Liver (tissue), 9 donors: ENCODE measurements around the gene SS18L1. TPM values are rescaled to one million over a fixed set of nuclear protein-coding genes. Genes with fewer than 3 reads are reported as not detected.

Source experiments
- DNase-seq: peaks from one replicate; pipeline ENCODE4 v3.0.0-alpha.2; 2017; ENCODE audit warnings: low spot score
- H3K27ac ChIP-seq, 2 donors: one replicate each; pipeline ENCODE4 v1.7.0; 2013; ENCODE audit warnings: inconsistent platforms in 2 of 2, low read length in 2 of 2, control low read depth in 1 of 2, low read depth in 1 of 2, mild to moderate bottlenecking in 1 of 2
- H3K27me3 ChIP-seq, 4 donors: one replicate each; pipeline versions ENCODE4 v1.6.1 to v1.7.0; 2013; ENCODE audit warnings: low read length in 3 of 4, inconsistent platforms in 1 of 4, mild to moderate bottlenecking in 1 of 4, moderate library complexity in 1 of 4; ENCODE audit not compliant: control insufficient read depth in 4 of 4, insufficient read depth in 4 of 4
- H3K36me3 ChIP-seq, 4 donors: one replicate each; pipeline versions ENCODE4 v1.6.1 to v1.7.0; 2013; ENCODE audit warnings: low read length in 3 of 4, mild to moderate bottlenecking in 3 of 4, low read depth in 1 of 4, moderate library complexity in 1 of 4; ENCODE audit not compliant: control insufficient read depth in 4 of 4, insufficient read depth in 3 of 4
- H3K4me1 ChIP-seq, 4 donors: one replicate each; pipeline versions ENCODE4 v1.6.1 to v1.7.0; 2013; ENCODE audit warnings: low read length in 3 of 4, mild to moderate bottlenecking in 3 of 4, moderate library complexity in 1 of 4; ENCODE audit not compliant: control insufficient read depth in 4 of 4, insufficient read depth in 4 of 4
- H3K4me3 ChIP-seq, 3 donors: one replicate each; pipeline versions ENCODE4 v1.6.1 to v1.7.0; 2013; ENCODE audit warnings: low read length in 3 of 3, control low read depth in 1 of 3, low read depth in 1 of 3, mild to moderate bottlenecking in 1 of 3
- H3K9ac ChIP-seq, 2 donors: one replicate each; pipeline ENCODE4 v1.7.0; 2013; ENCODE audit warnings: low read length in 2 of 2, mild to moderate bottlenecking in 2 of 2, moderate library complexity in 2 of 2, control low read depth in 1 of 2, low read depth in 1 of 2
- H3K9me3 ChIP-seq, 4 donors: one replicate each; pipeline versions ENCODE4 v1.6.1 to v1.7.0; 2013; ENCODE audit warnings: low read length in 3 of 4; ENCODE audit not compliant: control insufficient read depth in 4 of 4
- EGR1 ChIP-seq, 2 donors: IDR thresholded peaks; 2 replicates each; pipeline ENCODE4 v1.6.1; 2016 to 2018; ENCODE audit warnings: antibody characterized with exemption in 2 of 2, low read depth in 2 of 2
- FOXA2 ChIP-seq: IDR thresholded peaks from 2 replicates; pipeline ENCODE4 v1.6.1; 2016; ENCODE audit warnings: antibody characterized with exemption
- GABPA ChIP-seq, 2 donors: IDR thresholded peaks in 1 of 2; conservative IDR thresholded peaks in 1 of 2; 2 replicates each; pipeline ENCODE4 v1.6.1; 2016; ENCODE audit warnings: antibody characterized with exemption in 2 of 2, mild to moderate bottlenecking in 1 of 2, moderate library complexity in 1 of 2
- HNF4A ChIP-seq, 2 donors: conservative IDR thresholded peaks; 2 replicates each; pipeline ENCODE4 v1.6.1; 2016; ENCODE audit warnings: antibody characterized with exemption in 2 of 2, mild to moderate bottlenecking in 2 of 2
- HNF4G ChIP-seq: IDR thresholded peaks from 2 replicates; pipeline ENCODE4 v1.6.1; 2016; ENCODE audit warnings: antibody characterized with exemption
- JUND ChIP-seq, 2 donors: IDR thresholded peaks; 2 replicates each; pipeline ENCODE4 v1.6.1; 2016; ENCODE audit warnings: antibody characterized with exemption in 2 of 2
- NR2F2 ChIP-seq: IDR thresholded peaks from 2 replicates; pipeline ENCODE4 v1.6.1; 2016; ENCODE audit warnings: antibody characterized with exemption
- RAD21 ChIP-seq, 2 donors: IDR thresholded peaks; 2 replicates each; pipeline ENCODE4 v1.6.1; 2016; ENCODE audit warnings: antibody characterized with exemption in 2 of 2, mild to moderate bottlenecking in 2 of 2
- RXRA ChIP-seq, 2 donors: IDR thresholded peaks; 2 replicates each; pipeline ENCODE4 v1.6.1; 2017 to 2018; ENCODE audit warnings: antibody characterized with exemption in 2 of 2, mild to moderate bottlenecking in 1 of 2
- WGBS: extraction: QIAGEN DNeasy Blood & Tissue Kit; methylation state at CpG from one replicate; pipeline ENCODE4 v1.1.7; 2013; 5-methylcytosine and 5-hydroxymethylcytosine counted together
- polyA plus RNA-seq, 2 donors: library from polyadenylated mRNA; stranded (reverse) in 1 of 2; unstranded in 1 of 2; fragments of 200-250 nt in 1 of 2; fragments of >200 nt in 1 of 2; fragmentation: Nextera tagmentation in 1 of 2; extraction: Ambion mirVana in 1 of 2; gene quantifications; one replicate each; pipeline versions ENCODE4 v1.2.1 to v1.2.3, GENCODE V29; 2013 to 2015
- total RNA-seq, 2 donors: library from RNA; depleted of rRNA; stranded (reverse); fragments of >200 nt; gene quantifications; one replicate each; pipeline ENCODE4 v1.2.3, GENCODE V29; 2014
- TF ChIP-seq, protein P1 (sequence below): IDR thresholded peaks from 2 replicates; pipeline ENCODE4 v1.6.1; 2016; ENCODE audit warnings: antibody characterized with exemption
- TF ChIP-seq, protein P2 (sequence below): IDR thresholded peaks from 2 replicates; pipeline ENCODE4 v1.6.1; 2016; ENCODE audit warnings: antibody characterized with exemption, mild to moderate bottlenecking
- TF ChIP-seq, protein P3 (sequence below): IDR thresholded peaks from 2 replicates; pipeline ENCODE4 v1.6.1; 2016; ENCODE audit warnings: antibody characterized with exemption
- TF ChIP-seq, protein P4 (sequence below): IDR thresholded peaks from 2 replicates; pipeline ENCODE4 v1.6.1; 2016; ENCODE audit warnings: antibody characterized with exemption
- donor health status: healthy.
- donor health status: healthy.
- donor health status: healthy.
- donor health status: healthy.
- donor health status: healthy.

The SS18L1 gene
- total and polyA plus RNA-seq, 4 donors: 6.1 to 24.3 (median 16.7) TPM

DNA sequence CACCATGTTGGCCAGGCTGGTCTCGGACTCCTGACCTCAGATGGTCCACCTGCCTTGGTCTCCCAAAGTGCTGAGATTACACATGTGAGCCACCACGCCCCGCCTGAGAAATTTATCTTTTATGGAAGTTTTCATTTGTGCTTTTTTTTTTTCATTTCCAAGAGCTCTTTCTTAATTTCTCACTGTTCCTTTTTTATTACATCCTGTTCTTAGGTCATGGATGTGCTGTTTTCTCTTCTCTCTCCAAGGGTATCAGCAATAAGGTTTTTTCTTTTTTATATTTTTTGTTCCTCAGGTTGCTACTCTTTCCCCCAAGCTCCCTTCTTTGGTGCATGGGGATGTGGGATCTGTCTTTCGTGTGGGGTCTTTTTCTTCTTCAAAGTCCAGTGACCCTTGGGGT, 42.5 kb upstream of the SS18L1 start:
- WGBS: 88% methylated on average over 4 of the region's 4 CpGs
- TF ChIP-seq HNF4A (conservative IDR thresholded peaks at IDR 0.05): no peak
- no peak for TF ChIP-seq RAD21 (IDR thresholded peaks at IDR 0.05)
- TF ChIP-seq, protein P1, sequence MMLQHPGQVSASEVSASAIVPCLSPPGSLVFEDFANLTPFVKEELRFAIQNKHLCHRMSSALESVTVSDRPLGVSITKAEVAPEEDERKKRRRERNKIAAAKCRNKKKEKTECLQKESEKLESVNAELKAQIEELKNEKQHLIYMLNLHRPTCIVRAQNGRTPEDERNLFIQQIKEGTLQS: no peak
- TF ChIP-seq EGR1 (IDR thresholded peaks at IDR 0.05; ENCODE audit: low read depth in 2 of 2): no peak
- TF ChIP-seq, protein P2, sequence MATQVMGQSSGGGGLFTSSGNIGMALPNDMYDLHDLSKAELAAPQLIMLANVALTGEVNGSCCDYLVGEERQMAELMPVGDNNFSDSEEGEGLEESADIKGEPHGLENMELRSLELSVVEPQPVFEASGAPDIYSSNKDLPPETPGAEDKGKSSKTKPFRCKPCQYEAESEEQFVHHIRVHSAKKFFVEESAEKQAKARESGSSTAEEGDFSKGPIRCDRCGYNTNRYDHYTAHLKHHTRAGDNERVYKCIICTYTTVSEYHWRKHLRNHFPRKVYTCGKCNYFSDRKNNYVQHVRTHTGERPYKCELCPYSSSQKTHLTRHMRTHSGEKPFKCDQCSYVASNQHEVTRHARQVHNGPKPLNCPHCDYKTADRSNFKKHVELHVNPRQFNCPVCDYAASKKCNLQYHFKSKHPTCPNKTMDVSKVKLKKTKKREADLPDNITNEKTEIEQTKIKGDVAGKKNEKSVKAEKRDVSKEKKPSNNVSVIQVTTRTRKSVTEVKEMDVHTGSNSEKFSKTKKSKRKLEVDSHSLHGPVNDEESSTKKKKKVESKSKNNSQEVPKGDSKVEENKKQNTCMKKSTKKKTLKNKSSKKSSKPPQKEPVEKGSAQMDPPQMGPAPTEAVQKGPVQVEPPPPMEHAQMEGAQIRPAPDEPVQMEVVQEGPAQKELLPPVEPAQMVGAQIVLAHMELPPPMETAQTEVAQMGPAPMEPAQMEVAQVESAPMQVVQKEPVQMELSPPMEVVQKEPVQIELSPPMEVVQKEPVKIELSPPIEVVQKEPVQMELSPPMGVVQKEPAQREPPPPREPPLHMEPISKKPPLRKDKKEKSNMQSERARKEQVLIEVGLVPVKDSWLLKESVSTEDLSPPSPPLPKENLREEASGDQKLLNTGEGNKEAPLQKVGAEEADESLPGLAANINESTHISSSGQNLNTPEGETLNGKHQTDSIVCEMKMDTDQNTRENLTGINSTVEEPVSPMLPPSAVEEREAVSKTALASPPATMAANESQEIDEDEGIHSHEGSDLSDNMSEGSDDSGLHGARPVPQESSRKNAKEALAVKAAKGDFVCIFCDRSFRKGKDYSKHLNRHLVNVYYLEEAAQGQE: no peak
- TF ChIP-seq RXRA (IDR thresholded peaks at IDR 0.05): no peak
- TF ChIP-seq NR2F2: no peak
- TF ChIP-seq, protein P3, sequence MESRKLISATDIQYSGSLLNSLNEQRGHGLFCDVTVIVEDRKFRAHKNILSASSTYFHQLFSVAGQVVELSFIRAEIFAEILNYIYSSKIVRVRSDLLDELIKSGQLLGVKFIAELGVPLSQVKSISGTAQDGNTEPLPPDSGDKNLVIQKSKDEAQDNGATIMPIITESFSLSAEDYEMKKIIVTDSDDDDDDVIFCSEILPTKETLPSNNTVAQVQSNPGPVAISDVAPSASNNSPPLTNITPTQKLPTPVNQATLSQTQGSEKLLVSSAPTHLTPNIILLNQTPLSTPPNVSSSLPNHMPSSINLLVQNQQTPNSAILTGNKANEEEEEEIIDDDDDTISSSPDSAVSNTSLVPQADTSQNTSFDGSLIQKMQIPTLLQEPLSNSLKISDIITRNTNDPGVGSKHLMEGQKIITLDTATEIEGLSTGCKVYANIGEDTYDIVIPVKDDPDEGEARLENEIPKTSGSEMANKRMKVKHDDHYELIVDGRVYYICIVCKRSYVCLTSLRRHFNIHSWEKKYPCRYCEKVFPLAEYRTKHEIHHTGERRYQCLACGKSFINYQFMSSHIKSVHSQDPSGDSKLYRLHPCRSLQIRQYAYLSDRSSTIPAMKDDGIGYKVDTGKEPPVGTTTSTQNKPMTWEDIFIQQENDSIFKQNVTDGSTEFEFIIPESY: no peak
- no peak for TF ChIP-seq GABPA (IDR thresholded peaks at IDR 0.05 in 1 of 2, conservative IDR thresholded peaks at IDR 0.05 in 1 of 2)
- TF ChIP-seq, protein P4, sequence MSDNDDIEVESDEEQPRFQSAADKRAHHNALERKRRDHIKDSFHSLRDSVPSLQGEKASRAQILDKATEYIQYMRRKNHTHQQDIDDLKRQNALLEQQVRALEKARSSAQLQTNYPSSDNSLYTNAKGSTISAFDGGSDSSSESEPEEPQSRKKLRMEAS: no peak
- Histone ChIP-seq H3K4me1 (no peaks in the 10 kb centered on the region), H3K9me3 (peaks cover 3 to 19% (median 10%) of the 10 kb centered on the region in 4 donors), H3K9ac (no peak overlapping the region), H3K4me3 (no peak overlapping the region), H3K27me3 (peaks cover 0 to 4% (median 1%) of the 10 kb centered on the region in 4 donors), H3K27ac (no peak overlapping the region), H3K36me3 (no peaks in the 10 kb centered on the region)
- no peak for DNase-seq

DNA sequence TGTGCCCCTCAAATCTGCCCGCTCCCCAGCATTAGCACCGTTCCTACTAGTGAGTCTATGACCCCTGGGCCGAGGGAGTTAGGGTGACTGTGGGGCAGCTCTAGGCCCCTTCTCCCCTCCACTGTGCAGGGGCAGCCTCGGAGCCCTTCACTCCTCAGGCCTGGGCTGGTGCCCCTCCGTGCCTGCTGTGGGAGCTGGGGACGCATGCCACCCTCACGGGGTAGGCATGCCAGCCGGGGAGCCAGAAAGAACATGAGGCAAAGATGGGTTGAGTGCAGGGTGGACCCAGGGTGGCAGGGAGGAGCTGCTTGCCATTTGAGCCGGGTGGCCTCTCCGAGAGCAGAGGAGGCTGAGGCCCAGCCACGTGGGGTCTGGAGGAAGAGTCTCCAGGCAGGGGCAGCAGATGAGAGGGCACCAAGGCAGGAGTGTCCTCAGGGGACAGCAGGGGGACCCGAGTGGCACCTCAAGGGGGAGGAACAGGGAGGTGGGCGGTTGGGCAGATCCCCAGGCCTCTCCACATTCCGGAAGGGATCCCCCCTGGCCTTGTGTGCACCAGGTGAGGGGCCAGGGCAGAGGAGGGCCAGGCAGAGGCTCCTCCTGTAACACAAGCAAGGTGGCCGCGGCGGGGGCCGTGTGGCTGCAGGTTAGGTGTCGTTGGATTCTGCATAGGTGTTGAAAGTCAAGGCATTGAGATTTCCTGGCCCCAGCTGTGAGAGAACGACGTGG, 39.9 kb upstream of the SS18L1 start:
- 76% methylated on average over 21 of the region's 21 CpGs for WGBS
- peaks cover 0 to 4% (median 1%) of the 10 kb centered on the region in 4 donors for H3K27me3 ChIP-seq
- no peak overlapping the region for H3K9ac ChIP-seq
- DNase-seq: no peak
- no peaks in the 10 kb centered on the region for H3K4me1 ChIP-seq
- H3K4me3 ChIP-seq: no peak overlapping the region
- TF ChIP-seq, protein P3: no peak
- TF ChIP-seq HNF4G: no peak
- TF ChIP-seq FOXA2: no peak
- no peak for TF ChIP-seq EGR1 (IDR thresholded peaks at IDR 0.05; ENCODE audit: low read depth in 2 of 2)
- TF ChIP-seq JUND (IDR thresholded peaks at IDR 0.05): no peak
- no peak for TF ChIP-seq HNF4A (conservative IDR thresholded peaks at IDR 0.05)
- no peak for TF ChIP-seq GABPA (IDR thresholded peaks at IDR 0.05 in 1 of 2, conservative IDR thresholded peaks at IDR 0.05 in 1 of 2)
- no peak overlapping the region for H3K27ac ChIP-seq
- H3K9me3 ChIP-seq: peaks cover 8 to 27% (median 19%) of the 10 kb centered on the region in 4 donors
- no peaks in the 10 kb centered on the region for H3K36me3 ChIP-seq
